GM12878 (cell line): ENCODE data around the gene REV1.

ENCODE experiments used
- BCLAF1 ChIP-seq: fragments of 450-650 bp; IDR thresholded peaks from 2 replicates; pipeline ENCODE4 v1.6.1; 2017; ENCODE audit warnings: antibody characterized with exemption, mild to moderate bottlenecking, moderate library complexity
- CBX3 ChIP-seq: fragments of 200-600 bp; sonication (generic); IDR thresholded peaks from 2 replicates; pipeline ENCODE4 v1.6.1; 2016; ENCODE audit warnings: low read depth, borderline replicate concordance
- CREM ChIP-seq: IDR thresholded peaks from 2 replicates; pipeline ENCODE4 v1.6.1; 2014; ENCODE audit warnings: antibody characterized with exemption, low read depth
- CTCF ChIP-seq, 3 experiments: IDR thresholded peaks in 2 of 3; conservative IDR thresholded peaks in 1 of 3; 2 replicates each; pipeline ENCODE4 v1.5.1; 2011; ENCODE audit warnings: low read depth in 3 of 3, low read length in 3 of 3, mild to moderate bottlenecking in 3 of 3, control low read depth in 2 of 3, moderate library complexity in 2 of 3, inconsistent platforms in 1 of 3, mixed read lengths in 1 of 3; ENCODE audit not compliant: control insufficient read depth in 2 of 3, insufficient read depth in 1 of 3; ENCODE audit errors: extremely low read depth in 1 of 3
- EGR1 ChIP-seq, 2 experiments: IDR thresholded peaks; 1 replicate in 1 of 2; 2 replicates in 1 of 2; pipeline ENCODE4 v1.6.1; 2011 to 2012; ENCODE audit warnings: low read depth in 2 of 2, low read length in 2 of 2, borderline replicate concordance in 1 of 2, mild to moderate bottlenecking in 1 of 2, moderate library complexity in 1 of 2
- ELK1 ChIP-seq: IDR thresholded peaks from 2 replicates; pipeline ENCODE4 v1.6.1; 2012; ENCODE audit warnings: low read depth, low read length, improper control_type of control experiment
- EP300 ChIP-seq, 2 experiments: fragments of 150-350 bp in 1 of 2; IDR thresholded peaks; 2 replicates each; pipeline ENCODE4 v1.6.1; 2011 to 2012; ENCODE audit warnings: low read depth in 2 of 2, low read length in 2 of 2, borderline replicate concordance in 1 of 2, improper control_type of control experiment in 1 of 2, inconsistent platforms in 1 of 2; ENCODE audit not compliant: control insufficient read depth in 1 of 2
- EZH2 ChIP-seq: IDR thresholded peaks from 2 replicates; pipeline ENCODE4 v1.6.1; 2012; ENCODE audit warnings: low read depth, mild to moderate bottlenecking, control low read depth, inconsistent platforms, low read length, borderline replicate concordance; ENCODE audit not compliant: control insufficient read depth
- JUND ChIP-seq: IDR thresholded peaks from 2 replicates; pipeline ENCODE4 v1.6.1; 2012; ENCODE audit warnings: low read depth, mild to moderate bottlenecking, low read length, improper control_type of control experiment, moderate library complexity
- POLR2AphosphoS5 ChIP-seq: IDR thresholded peaks from 2 replicates; pipeline ENCODE4 v1.6.1; 2011; ENCODE audit warnings: mild to moderate bottlenecking, low read length, inconsistent platforms
- RAD51 ChIP-seq: fragments of 450-650 bp; IDR thresholded peaks from 2 replicates; pipeline ENCODE4 v1.6.1; 2016; ENCODE audit warnings: moderate library complexity, mild to moderate bottlenecking, inconsistent platforms
- YY1 ChIP-seq: IDR thresholded peaks from 2 replicates; pipeline ENCODE4 v1.6.1; 2011; ENCODE audit warnings: low read depth, mild to moderate bottlenecking, low read length
- TF ChIP-seq, protein P1 (sequence below): fragments of 450-650 bp; formaldehyde crosslinking; IDR thresholded peaks from 2 replicates; pipeline ENCODE4 v1.5.0; 2022; ENCODE audit warnings: mild to moderate bottlenecking, missing genetic modification characterization

DNA sequence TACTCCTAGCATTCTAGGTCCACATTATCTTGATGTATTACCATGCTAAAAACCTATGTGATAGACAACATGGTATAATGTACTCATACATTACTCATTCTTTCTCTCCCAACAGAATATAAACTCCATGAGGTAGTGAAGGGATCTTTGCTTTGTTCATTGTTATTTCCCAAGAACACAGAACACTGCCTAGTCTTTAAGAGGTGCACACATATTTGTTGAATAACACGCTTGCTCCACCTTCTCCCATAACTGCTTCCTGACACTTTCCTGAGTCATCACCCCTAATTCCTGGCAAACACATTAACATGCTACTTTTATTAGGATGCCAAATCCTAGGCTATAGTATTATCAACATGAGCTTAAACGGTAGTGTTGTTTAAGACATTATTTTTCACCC lies 41.3 kb downstream of the REV1 start:
- TF ChIP-seq EGR1 (IDR thresholded peaks at IDR 0.05; ENCODE audit: borderline replicate concordance in 1 of 2, low read depth in 2 of 2, low read length in 2 of 2) (no peak), CTCF (IDR thresholded peaks at IDR 0.05 in 2 of 3, conservative IDR thresholded peaks at IDR 0.05 in 1 of 3; ENCODE audit: control insufficient read depth in 2 of 3, extremely low read depth in 1 of 3, insufficient read depth in 1 of 3, low read depth in 3 of 3, low read length in 3 of 3) (no peak), RAD51 (no peak), POLR2AphosphoS5 (no peak), EZH2 (no peak), EP300 (IDR thresholded peaks at IDR 0.05; ENCODE audit: borderline replicate concordance in 1 of 2, control insufficient read depth in 1 of 2, low read depth in 2 of 2, low read length in 2 of 2) (no peak), JUND (no peak), BCLAF1 (no peak), CREM (no peak), ELK1 (no peak), CBX3 (no peak), YY1 (no peak)
- TF ChIP-seq, protein P1, sequence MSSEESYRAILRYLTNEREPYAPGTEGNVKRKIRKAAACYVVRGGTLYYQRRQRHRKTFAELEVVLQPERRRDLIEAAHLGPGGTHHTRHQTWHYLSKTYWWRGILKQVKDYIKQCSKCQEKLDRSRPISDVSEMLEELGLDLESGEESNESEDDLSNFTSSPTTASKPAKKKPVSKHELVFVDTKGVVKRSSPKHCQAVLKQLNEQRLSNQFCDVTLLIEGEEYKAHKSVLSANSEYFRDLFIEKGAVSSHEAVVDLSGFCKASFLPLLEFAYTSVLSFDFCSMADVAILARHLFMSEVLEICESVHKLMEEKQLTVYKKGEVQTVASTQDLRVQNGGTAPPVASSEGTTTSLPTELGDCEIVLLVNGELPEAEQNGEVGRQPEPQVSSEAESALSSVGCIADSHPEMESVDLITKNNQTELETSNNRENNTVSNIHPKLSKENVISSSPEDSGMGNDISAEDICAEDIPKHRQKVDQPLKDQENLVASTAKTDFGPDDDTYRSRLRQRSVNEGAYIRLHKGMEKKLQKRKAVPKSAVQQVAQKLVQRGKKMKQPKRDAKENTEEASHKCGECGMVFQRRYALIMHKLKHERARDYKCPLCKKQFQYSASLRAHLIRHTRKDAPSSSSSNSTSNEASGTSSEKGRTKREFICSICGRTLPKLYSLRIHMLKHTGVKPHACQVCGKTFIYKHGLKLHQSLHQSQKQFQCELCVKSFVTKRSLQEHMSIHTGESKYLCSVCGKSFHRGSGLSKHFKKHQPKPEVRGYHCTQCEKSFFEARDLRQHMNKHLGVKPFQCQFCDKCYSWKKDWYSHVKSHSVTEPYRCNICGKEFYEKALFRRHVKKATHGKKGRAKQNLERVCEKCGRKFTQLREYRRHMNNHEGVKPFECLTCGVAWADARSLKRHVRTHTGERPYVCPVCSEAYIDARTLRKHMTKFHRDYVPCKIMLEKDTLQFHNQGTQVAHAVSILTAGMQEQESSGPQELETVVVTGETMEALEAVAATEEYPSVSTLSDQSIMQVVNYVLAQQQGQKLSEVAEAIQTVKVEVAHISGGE (CRISPR knock-in tag) = no peak
